ENCODE measurements around the gene ZNF423.

DNA sequence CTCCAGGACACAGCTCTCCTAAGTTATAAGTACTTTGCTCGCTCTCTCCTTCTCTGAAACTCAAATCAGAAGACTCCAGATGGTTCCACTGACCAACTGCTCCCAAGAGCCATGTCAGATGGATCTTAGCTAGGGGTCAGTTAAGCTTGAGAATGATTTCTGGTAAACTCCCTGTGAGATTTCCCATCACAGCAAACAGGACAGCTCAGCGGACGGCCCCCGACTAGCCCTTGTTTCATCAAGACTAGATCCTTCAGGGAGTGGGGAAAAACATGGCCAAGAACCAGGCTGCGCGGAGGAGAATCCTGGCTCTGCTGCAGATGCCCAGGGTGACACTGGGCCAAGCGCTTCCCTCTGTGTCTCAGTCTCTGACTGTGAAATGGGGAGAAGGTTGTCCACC lies 322.5 kb downstream of the ZNF423 start:
- TF ChIP-seq ZNF274 (IDR thresholded peaks at IDR 0.05; ENCODE audit: low read depth, low read length): no peak
- no peak for TF ChIP-seq YY1 (IDR thresholded peaks at IDR 0.05; ENCODE audit: insufficient read depth, insufficient read length)
- TF ChIP-seq SUZ12 (IDR thresholded peaks at IDR 0.05; ENCODE audit: extremely low read depth, insufficient read depth, insufficient read length): no peak
